ENCODE results near the gene APP. TPM values are rescaled to one million over a fixed set of nuclear protein-coding genes. Genes with fewer than 3 reads are reported as not detected.
A peak's percentile ranks its signal among the peaks of the same experiment; 100 is the strongest.

Gene APP
- total RNA-seq, 4 donors from 2014 or later, result 234 to 376 (median 343) TPM

- TF ChIP-seq POLR2A (IDR thresholded peaks at IDR 0.05) (no peak), EP300 (IDR thresholded peaks at IDR 0.05) (no peak), POLR2AphosphoS5 (IDR thresholded peaks at IDR 0.05) (no peak), CTCF (IDR thresholded peaks at IDR 0.05) (no peak)
- 21% methylated on average over 2 of the region's 2 CpGs for WGBS
- Histone ChIP-seq H3K4me3 (no peak overlapping the region), H3K4me1 (peaks cover 54% of the 10 kb centered on the region), H3K36me3 (no peaks in the 10 kb centered on the region), H3K27ac (peak overlapping the region; percentile 76), H3K9me3 (no peaks in the 10 kb centered on the region), H3K27me3 (no peaks in the 10 kb centered on the region)
- DNase-seq (ENCODE audit: low spot score in 2 of 2), result no peak
These were observed 54.7 kb downstream of the APP start for GRCh38 chr21:26115899-26116298.

GRCh38 chr21:26115305-26115704, 55.3 kb downstream of the APP start:
- DNase-seq (ENCODE audit: low spot score in 2 of 2), result no peak
- no peaks in the 10 kb centered on the region for H3K9me3 ChIP-seq
- TF ChIP-seq EP300 (IDR thresholded peaks at IDR 0.05), result no peak
- TF ChIP-seq POLR2A (IDR thresholded peaks at IDR 0.05), result no peak
- TF ChIP-seq CTCF (IDR thresholded peaks at IDR 0.05), result no peak
- no peak for TF ChIP-seq POLR2AphosphoS5 (IDR thresholded peaks at IDR 0.05)
- peak overlapping the region; percentile 76 for H3K27ac ChIP-seq
- WGBS, result 37% methylated on average over 3 of the region's 3 CpGs
- peaks cover 51% of the 10 kb centered on the region for H3K4me1 ChIP-seq
- H3K27me3 ChIP-seq, result no peaks in the 10 kb centered on the region
- H3K4me3 ChIP-seq, result no peak overlapping the region
- H3K36me3 ChIP-seq, result no peaks in the 10 kb centered on the region

GRCh38 chr21:26112975-26113374, 57.6 kb downstream of the APP start:
- Histone ChIP-seq H3K36me3 (peaks cover under 1% of the 10 kb centered on the region), H3K27ac (no peak overlapping the region), H3K4me1 (peaks cover 31% of the 10 kb centered on the region), H3K4me3 (no peak overlapping the region), H3K27me3 (no peaks in the 10 kb centered on the region), H3K9me3 (no peaks in the 10 kb centered on the region)
- no peak for DNase-seq (ENCODE audit: low spot score in 2 of 2)
- TF ChIP-seq POLR2AphosphoS5 (IDR thresholded peaks at IDR 0.05) (no peak), POLR2A (IDR thresholded peaks at IDR 0.05) (no peak), CTCF (IDR thresholded peaks at IDR 0.05) (no peak), EP300 (IDR thresholded peaks at IDR 0.05) (no peak)
- 55% methylated on average over 3 of the region's 3 CpGs for WGBS

GRCh38 chr21:26112127-26112742, 58.3 kb downstream of the APP start:
- no peaks in the 10 kb centered on the region for H3K9me3 ChIP-seq
- no peak overlapping the region for H3K27ac ChIP-seq
- peaks cover 25% of the 10 kb centered on the region for H3K4me1 ChIP-seq
- H3K27me3 ChIP-seq, result no peaks in the 10 kb centered on the region
- DNase-seq (ENCODE audit: low spot score in 2 of 2), result no peak
- WGBS, result 75% methylated on average over 7 of the region's 7 CpGs
- no peak overlapping the region for H3K4me3 ChIP-seq
- peaks cover 6% of the 10 kb centered on the region for H3K36me3 ChIP-seq
- TF ChIP-seq CTCF (IDR thresholded peaks at IDR 0.05) (no peak), POLR2AphosphoS5 (IDR thresholded peaks at IDR 0.05) (no peak), EP300 (IDR thresholded peaks at IDR 0.05) (no peak), POLR2A (IDR thresholded peaks at IDR 0.05) (no peak)

DNA sequence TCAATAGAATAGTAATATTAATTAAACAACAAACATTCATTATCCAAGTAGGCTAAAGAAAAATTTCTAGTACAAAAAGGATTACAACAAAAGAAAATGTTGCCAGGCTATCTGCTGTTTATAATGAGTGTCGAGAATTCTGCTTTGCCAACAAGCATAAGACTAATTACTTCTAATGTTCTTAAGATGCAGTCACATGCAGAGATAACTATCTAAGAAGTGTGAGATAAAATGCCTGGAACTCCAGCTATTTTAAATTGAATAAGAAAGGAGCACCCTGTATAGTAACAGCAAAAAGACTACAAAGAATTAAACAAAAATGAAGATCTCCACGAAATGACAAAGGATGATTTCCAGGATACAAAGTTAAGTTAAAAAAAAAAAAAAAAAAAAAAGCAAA, 59.9 kb downstream of the APP start:
- peaks cover 6% of the 10 kb centered on the region for H3K36me3 ChIP-seq
- no peak overlapping the region for H3K27ac ChIP-seq
- H3K4me3 ChIP-seq, result no peak overlapping the region
- H3K4me1 ChIP-seq, result peaks cover 10% of the 10 kb centered on the region
- H3K27me3 ChIP-seq, result no peaks in the 10 kb centered on the region
- no peaks in the 10 kb centered on the region for H3K9me3 ChIP-seq
- TF ChIP-seq POLR2AphosphoS5 (IDR thresholded peaks at IDR 0.05) (no peak), EP300 (IDR thresholded peaks at IDR 0.05) (no peak), POLR2A (IDR thresholded peaks at IDR 0.05) (no peak), CTCF (IDR thresholded peaks at IDR 0.05) (no peak)
- DNase-seq (ENCODE audit: low spot score in 2 of 2), result no peak
- WGBS, result 48% methylated on average over 2 of the region's 2 CpGs
